ES-I3 (cell line): ENCODE results near the gene DENND5B.

Source experiments
- H3K36me3 ChIP-seq: 2 replicates; pipeline ENCODE4 v1.6.1; 2013; ENCODE audit warnings: mild to moderate bottlenecking, low read length, control low read depth, moderate library complexity; ENCODE audit not compliant: insufficient read depth
- H3K4me1 ChIP-seq: 2 replicates; pipeline ENCODE4 v1.6.1; 2013; ENCODE audit warnings: mild to moderate bottlenecking, control low read depth, low read length; ENCODE audit not compliant: insufficient read depth
- H3K9ac ChIP-seq: 2 replicates; pipeline ENCODE4 v1.6.1; 2013; ENCODE audit warnings: low read depth, mild to moderate bottlenecking, low read length, moderate library complexity
- H3K9me3 ChIP-seq: 2 replicates; pipeline ENCODE4 v1.6.1; 2013; ENCODE audit warnings: mild to moderate bottlenecking, low read length, moderate library complexity; ENCODE audit not compliant: control insufficient read depth, insufficient read depth

The DENND5B gene

DNA sequence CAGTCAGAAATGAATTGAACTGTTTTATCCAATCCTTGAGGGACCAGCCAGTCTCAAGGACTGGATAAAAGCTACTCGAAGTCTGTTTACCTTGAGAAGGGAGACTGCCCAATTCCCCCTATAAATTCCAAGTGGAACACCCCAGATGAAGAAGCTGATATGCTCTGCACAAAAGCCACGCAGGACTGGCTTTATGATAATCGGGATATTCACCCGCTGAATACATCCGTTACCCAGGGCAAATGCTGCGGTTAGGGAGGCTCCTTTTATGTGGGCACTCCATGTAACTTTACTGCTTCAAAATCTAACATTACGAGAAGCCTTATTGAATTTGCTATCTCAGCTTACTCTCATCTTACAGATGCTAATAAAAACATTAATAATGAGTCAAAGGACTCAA, 119.1 kb downstream of the DENND5B start:
- Histone ChIP-seq H3K9ac (no peak overlapping the region), H3K4me1 (no peaks in the 10 kb centered on the region), H3K9me3 (no peaks in the 10 kb centered on the region), H3K36me3 (no peaks in the 10 kb centered on the region)

- Histone ChIP-seq H3K4me1 (no peaks in the 10 kb centered on the region), H3K9me3 (no peaks in the 10 kb centered on the region), H3K36me3 (no peaks in the 10 kb centered on the region), H3K9ac (no peak overlapping the region)
Observed at GRCh38 chr12:31471051-31471450, 119.9 kb downstream of the DENND5B start.

DNA sequence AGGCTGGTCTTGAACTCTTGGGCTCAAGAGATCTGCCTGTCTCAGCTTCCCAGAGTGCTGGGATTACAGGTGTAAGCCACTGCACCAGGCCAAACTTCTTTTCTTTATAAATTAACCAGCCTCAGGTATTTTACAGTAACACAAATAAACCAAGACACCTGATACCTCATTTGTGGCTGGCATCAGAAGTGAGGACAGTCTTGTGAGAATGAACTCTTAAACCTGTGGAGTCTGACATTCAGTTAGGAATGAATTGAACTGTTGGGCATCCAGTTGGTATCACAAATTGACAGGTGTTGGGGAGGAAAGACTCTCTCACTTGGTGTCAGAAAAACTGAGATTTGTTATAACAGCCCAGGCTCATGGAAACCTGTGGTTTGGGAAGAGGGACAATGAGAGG, 120.5 kb downstream of the DENND5B start:
- no peaks in the 10 kb centered on the region for H3K36me3 ChIP-seq
- no peak overlapping the region for H3K9ac ChIP-seq
- H3K4me1 ChIP-seq: no peaks in the 10 kb centered on the region
- H3K9me3 ChIP-seq: no peaks in the 10 kb centered on the region

GRCh38 chr12:31466768-31467167, 124.2 kb downstream of the DENND5B start:
- Histone ChIP-seq H3K9ac (no peak overlapping the region), H3K4me1 (no peaks in the 10 kb centered on the region), H3K36me3 (no peaks in the 10 kb centered on the region), H3K9me3 (no peaks in the 10 kb centered on the region)

- Histone ChIP-seq H3K9me3 (no peaks in the 10 kb centered on the region), H3K36me3 (no peaks in the 10 kb centered on the region), H3K9ac (no peak overlapping the region), H3K4me1 (no peaks in the 10 kb centered on the region)
Observed at GRCh38 chr12:31465002-31465401, 125.9 kb downstream of the DENND5B start.

DNA sequence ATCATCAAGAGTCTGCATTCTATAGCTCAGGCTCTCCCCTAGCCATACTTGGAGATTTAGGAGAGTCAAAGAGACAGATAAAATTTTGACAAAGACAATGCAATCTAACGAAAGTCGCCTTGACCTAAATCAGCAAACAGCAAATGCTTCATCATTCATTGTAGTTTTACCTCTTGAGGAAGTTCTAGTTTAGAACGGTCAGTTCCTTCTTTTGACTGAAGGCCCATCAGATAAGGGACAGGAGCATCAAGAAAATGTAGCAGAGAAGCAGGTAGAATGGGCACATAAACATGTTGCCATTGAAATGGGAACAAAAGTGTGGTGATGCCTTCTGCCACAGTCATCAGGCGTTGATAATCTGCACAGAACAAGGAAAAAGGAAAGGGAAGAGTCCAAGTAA, 130.9 kb downstream of the DENND5B start:
- Histone ChIP-seq H3K9me3 (no peaks in the 10 kb centered on the region), H3K4me1 (no peaks in the 10 kb centered on the region), H3K36me3 (no peaks in the 10 kb centered on the region), H3K9ac (no peak overlapping the region)

DNA sequence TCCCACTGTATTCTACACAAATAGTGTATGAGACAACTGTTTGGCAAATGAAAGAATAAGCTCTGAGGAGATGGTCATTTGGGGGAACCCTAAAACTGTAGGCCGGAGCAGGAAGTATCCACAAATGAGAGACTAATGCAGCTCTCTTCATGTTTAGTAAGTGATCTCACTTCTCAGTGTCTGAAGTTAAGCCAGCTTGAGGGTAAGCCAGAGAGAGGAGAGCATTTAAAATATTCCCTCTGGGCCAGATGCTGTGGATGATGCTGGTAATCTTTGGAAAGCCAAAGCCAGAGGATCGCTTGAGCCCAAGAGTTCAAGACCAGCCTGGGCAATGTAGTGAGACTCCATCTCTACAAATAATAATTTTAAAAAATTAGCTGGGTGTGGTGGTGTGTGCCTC, 134.4 kb downstream of the DENND5B start:
- Histone ChIP-seq H3K4me1 (no peaks in the 10 kb centered on the region), H3K9ac (no peak overlapping the region), H3K36me3 (no peaks in the 10 kb centered on the region), H3K9me3 (no peaks in the 10 kb centered on the region)

GRCh38 chr12:31444736-31445135, 146.2 kb downstream of the DENND5B start:
- Histone ChIP-seq H3K9me3 (no peaks in the 10 kb centered on the region), H3K4me1 (no peaks in the 10 kb centered on the region), H3K9ac (no peak overlapping the region), H3K36me3 (no peaks in the 10 kb centered on the region)

- Histone ChIP-seq H3K9me3 (no peaks in the 10 kb centered on the region), H3K9ac (no peak overlapping the region), H3K36me3 (no peaks in the 10 kb centered on the region), H3K4me1 (no peaks in the 10 kb centered on the region)
Observed at GRCh38 chr12:31440586-31440985, 150.3 kb downstream of the DENND5B start.

GRCh38 chr12:31440134-31440533, 150.8 kb downstream of the DENND5B start:
- no peaks in the 10 kb centered on the region for H3K36me3 ChIP-seq
- no peaks in the 10 kb centered on the region for H3K4me1 ChIP-seq
- no peak overlapping the region for H3K9ac ChIP-seq
- no peaks in the 10 kb centered on the region for H3K9me3 ChIP-seq

DNA sequence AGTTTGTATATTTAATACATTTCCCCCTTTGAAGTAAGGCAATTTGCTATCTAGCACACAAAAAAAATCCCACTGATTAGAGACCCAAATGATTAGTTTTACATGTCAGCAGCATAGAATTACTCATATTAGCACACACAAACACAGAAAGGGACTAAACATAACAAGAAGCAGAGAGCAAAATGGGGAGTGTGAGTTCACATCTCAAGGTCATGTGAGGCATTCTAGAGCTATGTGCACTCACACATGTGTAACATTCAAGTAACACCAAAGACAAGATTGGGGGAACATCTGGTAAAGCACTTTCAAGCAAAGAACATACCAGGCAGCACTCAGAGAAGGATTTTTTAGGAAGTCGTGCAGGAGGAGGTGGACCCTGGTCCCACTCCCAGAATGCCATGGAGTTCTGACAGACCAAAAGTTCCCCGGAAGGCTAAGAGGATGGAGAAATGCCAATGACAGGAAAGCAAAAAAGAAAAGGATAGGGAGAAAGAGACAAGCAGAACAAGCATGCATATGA, 159.2 kb downstream of the DENND5B start:
- no peak overlapping the region for H3K9ac ChIP-seq
- no peaks in the 10 kb centered on the region for H3K9me3 ChIP-seq
- H3K4me1 ChIP-seq: no peaks in the 10 kb centered on the region
- H3K36me3 ChIP-seq: no peaks in the 10 kb centered on the region

GRCh38 chr12:31423405-31423804, 167.5 kb downstream of the DENND5B start:
- Histone ChIP-seq H3K36me3 (peaks cover 2% of the 10 kb centered on the region; the same call in 1 of the 2 replicates), H3K4me1 (no peaks in the 10 kb centered on the region), H3K9me3 (no peaks in the 10 kb centered on the region), H3K9ac (no peak overlapping the region)

GRCh38 chr12:31412292-31412801, 178.6 kb downstream of the DENND5B start:
- H3K4me1 ChIP-seq: no peaks in the 10 kb centered on the region; the same call in 1 of the 2 replicates
- peaks cover 3% of the 10 kb centered on the region; the same call in 1 of the 2 replicates for H3K36me3 ChIP-seq
- no peak overlapping the region for H3K9ac ChIP-seq
- no peaks in the 10 kb centered on the region for H3K9me3 ChIP-seq

DNA sequence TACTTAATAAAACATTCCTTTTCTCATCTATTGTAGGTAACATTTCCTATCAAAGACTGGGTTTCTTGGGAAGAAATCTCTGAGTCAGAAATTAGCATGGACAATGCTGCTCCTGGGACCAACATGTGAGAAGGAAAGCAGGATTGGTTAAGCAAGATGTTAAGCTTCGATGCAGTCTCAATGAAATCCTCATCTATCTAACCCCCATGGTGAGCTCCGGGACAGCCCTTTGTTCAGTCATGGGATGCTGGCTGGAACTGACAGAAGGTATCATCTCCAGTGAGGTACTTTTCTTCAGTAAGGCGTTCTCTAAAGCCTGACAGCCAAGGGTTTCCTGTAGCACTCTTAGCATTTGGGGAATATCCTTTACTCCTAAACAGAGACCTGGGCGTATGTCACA, 182.2 kb downstream of the DENND5B start:
- H3K36me3 ChIP-seq: peaks cover 3% of the 10 kb centered on the region; the same call in 1 of the 2 replicates
- H3K9me3 ChIP-seq: no peaks in the 10 kb centered on the region
- H3K4me1 ChIP-seq: no peaks in the 10 kb centered on the region; the same call in 1 of the 2 replicates
- H3K9ac ChIP-seq: no peak overlapping the region

- H3K9ac ChIP-seq: no peak overlapping the region
- H3K36me3 ChIP-seq: peaks cover 3% of the 10 kb centered on the region; the same call in 1 of the 2 replicates
- no peaks in the 10 kb centered on the region; the same call in 1 of the 2 replicates for H3K4me1 ChIP-seq
- no peaks in the 10 kb centered on the region for H3K9me3 ChIP-seq
Observed at GRCh38 chr12:31407562-31407961, 183.4 kb downstream of the DENND5B start.
